NCI-H510A (cell line): ENCODE data around the gene KIF13A.
"Not testable (repeated sequence)": the region's sequence is repeated elsewhere in the genome, so short reads cannot be mapped to it uniquely, and the experiment has no call there.

Source experiments
- DNase-seq: peaks from one replicate; lab custom pipeline; 2025; lab: John Stamatoyannopoulos, UW

Gene KIF13A

GRCh38 chr6:17968876-17969275 lies 18.6 kb downstream of the KIF13A start:
- DNase-seq = no peak

DNA sequence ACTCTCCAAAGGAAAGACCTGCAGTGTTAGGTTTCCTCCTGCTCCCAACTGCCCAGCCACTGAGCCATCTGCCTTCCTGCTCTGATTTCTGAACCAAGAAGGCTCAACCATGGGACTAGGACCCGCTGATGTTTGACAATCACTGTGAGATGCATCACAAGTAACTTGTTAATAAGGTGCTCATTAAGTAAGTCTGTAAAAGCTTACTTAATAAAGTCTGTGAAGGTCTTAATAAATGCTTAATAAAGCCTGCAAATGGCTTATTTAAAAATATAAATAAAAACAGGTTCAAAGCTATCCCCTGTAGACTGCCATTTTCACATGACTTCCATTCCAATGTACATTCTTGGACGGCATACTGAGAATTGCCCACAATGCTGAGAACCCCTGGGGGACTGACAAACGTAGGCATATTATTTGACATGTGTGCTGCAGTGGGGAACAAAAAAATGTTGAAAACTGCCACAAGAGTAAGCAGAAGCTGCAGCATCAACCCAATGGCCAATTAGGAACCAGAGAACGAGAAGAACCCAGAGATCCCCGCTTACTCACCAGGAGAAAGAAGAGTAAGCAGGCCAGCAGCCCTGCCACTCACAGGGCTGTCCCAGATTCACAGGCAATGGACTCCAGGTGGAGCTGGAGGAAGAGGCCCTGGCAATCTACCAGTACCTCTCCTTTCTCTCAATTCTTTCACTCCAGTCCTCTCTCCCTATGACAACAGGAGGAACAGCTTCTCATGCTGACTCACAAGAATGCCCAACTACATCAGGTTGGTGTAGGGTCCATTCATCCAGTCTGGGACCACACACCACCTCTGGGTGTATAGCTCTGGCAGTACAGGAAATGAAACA lies 19.5 kb downstream of the KIF13A start:
- DNase-seq = no peak

DNA sequence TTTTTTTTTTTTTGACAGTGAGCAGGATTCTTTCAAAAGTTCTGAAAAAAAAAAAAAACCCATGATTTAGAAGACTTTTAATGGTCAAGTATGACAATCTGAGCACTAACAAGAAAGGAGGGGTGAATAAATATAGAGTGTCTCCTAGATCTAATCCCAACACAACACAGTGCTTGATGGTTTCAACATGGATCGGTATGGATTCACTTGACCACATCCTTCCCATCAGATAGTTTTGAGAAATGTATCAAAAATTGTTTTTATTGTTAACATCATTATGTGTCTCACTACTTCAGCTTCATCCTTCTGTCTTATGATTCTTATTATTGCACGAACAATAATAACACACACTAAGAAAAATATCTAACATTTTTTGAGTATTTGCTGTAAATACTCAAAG lies 21.0 kb downstream of the KIF13A start:
- DNase-seq = no peak

DNA sequence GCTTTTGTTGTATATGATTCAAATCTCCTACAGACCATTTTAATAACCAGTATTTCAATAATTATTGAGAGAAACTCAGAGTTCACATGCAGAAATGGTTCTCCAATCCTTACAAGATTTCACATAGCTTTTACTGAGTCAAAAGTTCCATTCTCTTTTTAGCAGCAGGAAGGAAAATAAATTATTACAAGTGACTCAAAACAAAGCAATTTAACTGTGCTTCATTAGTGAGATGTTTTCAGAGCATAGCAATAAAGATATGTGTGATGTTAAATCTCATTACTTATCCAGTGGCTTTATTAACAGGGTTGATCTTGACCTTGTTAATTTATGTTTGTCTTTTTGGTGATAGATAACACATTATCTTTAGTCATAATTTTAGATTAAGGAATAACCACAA lies 22.0 kb downstream of the KIF13A start:
- no peak for DNase-seq

- DNase-seq = no peak
These were observed 22.8 kb downstream of the KIF13A start for GRCh38 chr6:17964633-17965032.

GRCh38 chr6:17962436-17963031 lies 24.9 kb downstream of the KIF13A start:
- DNase-seq = peak; percentile 3

- DNase-seq = no peak
These were observed 28.1 kb downstream of the KIF13A start for GRCh38 chr6:17959302-17959701.

DNA sequence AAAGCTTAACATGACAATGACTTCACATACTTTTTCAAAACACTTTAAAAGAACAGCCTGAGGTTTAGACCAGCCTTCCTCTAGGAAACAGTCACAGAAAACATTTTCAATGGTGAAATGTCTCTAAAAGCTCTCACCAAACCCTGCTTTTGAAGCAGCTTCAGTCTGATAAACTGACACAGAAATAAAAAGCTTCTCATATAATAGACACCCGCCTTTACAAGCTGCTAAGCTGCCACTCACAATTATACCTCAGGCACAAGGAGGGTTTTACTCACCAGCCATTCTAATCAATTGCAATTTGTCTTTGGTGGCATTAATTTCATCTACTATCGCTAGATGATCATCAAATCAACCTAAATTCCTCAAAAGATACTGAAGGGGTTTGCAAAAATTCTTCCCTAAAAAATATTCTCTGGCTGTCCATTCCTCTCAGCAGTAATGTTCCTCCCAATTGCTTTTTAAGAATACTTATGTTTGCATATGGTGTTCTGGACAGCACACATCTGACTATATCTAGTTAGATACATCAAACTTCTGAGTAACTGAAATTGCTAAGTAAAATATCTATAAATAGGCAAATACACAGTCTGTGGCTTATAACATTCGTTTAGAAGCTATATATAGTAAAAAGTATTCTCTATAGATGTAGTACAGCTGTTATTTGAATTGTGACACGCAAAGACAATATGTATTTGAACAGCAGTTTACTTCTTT lies 29.4 kb downstream of the KIF13A start:
- no peak for DNase-seq

DNA sequence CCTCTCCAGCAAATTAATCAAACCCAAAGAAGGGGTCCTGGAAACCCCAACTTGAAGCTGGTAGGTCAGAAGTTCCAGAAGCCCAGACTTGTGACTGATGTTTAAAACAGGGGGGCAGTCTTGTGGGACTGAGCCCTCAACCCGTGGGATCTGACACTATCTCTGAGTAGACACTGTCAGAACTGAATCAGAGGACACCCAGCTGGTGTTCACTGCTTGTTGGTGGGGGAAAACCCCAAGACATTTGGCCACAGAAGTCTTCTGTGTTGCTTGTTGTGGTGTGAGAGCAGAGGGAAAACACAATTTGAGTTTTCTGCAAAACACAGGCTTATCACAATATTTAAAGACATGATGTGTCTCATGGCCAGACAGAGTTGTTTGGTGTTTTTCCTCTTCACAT lies 29.9 kb downstream of the KIF13A start:
- no peak for DNase-seq

DNA sequence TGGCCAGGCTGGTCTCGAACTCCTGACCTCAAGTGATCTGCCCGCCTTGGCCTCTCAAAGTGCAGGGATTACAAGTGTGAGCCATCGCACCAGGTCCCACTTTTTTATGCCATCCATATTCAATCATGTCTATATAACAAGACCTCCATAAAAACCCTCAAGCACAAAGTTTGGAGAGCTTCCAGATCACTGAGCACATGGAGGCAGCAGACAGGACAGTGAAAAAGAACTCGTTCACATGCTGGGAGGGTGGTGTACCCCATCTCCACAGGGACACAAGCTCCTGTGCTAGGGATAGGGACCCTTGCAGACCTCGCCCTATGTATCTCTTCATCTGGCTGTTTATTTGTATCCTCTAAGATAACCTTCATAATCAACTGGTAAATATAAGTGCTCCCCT lies 30.3 kb downstream of the KIF13A start:
- no peak for DNase-seq

- no peak for DNase-seq
These were observed 37.3 kb downstream of the KIF13A start for GRCh38 chr6:17950095-17950494.

GRCh38 chr6:17949168-17949567 lies 38.3 kb downstream of the KIF13A start:
- DNase-seq = no peak

GRCh38 chr6:17948725-17949124 lies 38.7 kb downstream of the KIF13A start:
- DNase-seq = no peak

- DNase-seq = not testable (repeated sequence)
These were observed 39.9 kb downstream of the KIF13A start for GRCh38 chr6:17947574-17947973.

- no peak for DNase-seq
These were observed 41.9 kb downstream of the KIF13A start for GRCh38 chr6:17945575-17945974.

GRCh38 chr6:17945111-17945510 lies 42.3 kb downstream of the KIF13A start:
- no peak for DNase-seq

- no peak for DNase-seq
These were observed 46.1 kb downstream of the KIF13A start for GRCh38 chr6:17941318-17941717.

GRCh38 chr6:17940151-17940792 lies 47.2 kb downstream of the KIF13A start:
- DNase-seq = no peak

DNA sequence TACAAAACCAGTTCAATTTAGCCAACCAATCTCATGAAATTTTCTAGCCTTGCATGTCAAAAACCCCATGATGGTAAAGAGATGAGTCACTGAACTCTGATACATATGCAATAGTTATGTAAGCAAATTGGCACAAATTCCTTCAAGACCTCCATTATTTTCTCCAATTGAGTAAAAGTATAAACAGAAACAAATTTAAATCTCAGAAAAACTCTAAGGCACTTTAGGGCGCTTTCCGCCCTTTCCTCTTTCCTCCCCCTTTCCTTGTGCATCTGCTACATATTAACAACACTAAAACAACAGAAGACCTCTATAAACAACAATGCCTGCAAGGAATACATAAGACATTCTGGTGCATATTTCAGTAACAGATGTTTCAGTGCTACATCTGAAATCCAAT lies 48.5 kb downstream of the KIF13A start:
- DNase-seq = no peak

- no peak for DNase-seq
These were observed 52.0 kb downstream of the KIF13A start for GRCh38 chr6:17935188-17936149.

- DNase-seq = no peak
These were observed 53.7 kb downstream of the KIF13A start for GRCh38 chr6:17933716-17934115.
